MCF 10A (cell line): ENCODE measurements around the gene TWIST2. TPM values are rescaled to one million over a fixed set of nuclear protein-coding genes. Genes with fewer than 3 reads are reported as not detected.

Source experiments
- BruUV-seq: library from RNA; stranded (reverse); fragments of 400-500 nt; replicated peaks from 2 replicates; lab custom pipeline; 2021; lab: Mats Ljungman, UMichigan
- CTCF ChIA-PET: fragments of 300-600 bp; sonication (Branson Sonifier 250); formaldehyde crosslinking; extraction: SDS; loops from one replicate; lab custom pipeline; 2021; ENCODE audit warnings: antibody characterized with exemption, inconsistent platforms; lab: Yijun Ruan, JAX
- POLR2A ChIA-PET: fragments of 300-600, 350-650 bp; sonication (Branson Sonifier 250); formaldehyde crosslinking; extraction: SDS; loops from one replicate; lab custom pipeline; 2020; ENCODE audit warnings: antibody characterized with exemption, inconsistent platforms; lab: Yijun Ruan, JAX
- DNase-seq: peaks from one replicate; pipeline ENCODE4 v3.0.0-alpha.2; 2018; ENCODE audit not compliant: unreplicated experiment
- H3K27ac Mint-ChIP-seq: one replicate; pipeline ENCODE4 v1.8.0; 2022; ENCODE audit warnings: mild to moderate bottlenecking, low read depth, mixed read lengths; ENCODE audit not compliant: unreplicated experiment
- H3K27me3 Mint-ChIP-seq: one replicate; pipeline ENCODE4 v1.8.0; 2022; ENCODE audit warnings: mixed read lengths; ENCODE audit not compliant: insufficient read depth, unreplicated experiment
- H3K36me3 Mint-ChIP-seq: one replicate; pipeline ENCODE4 v1.8.0; 2022; ENCODE audit warnings: mild to moderate bottlenecking, moderate library complexity, mixed read lengths; ENCODE audit not compliant: insufficient read depth, unreplicated experiment
- H3K4me1 Mint-ChIP-seq: one replicate; pipeline ENCODE4 v1.8.0; 2022; ENCODE audit warnings: mixed read lengths; ENCODE audit not compliant: insufficient read depth, unreplicated experiment
- H3K4me3 Mint-ChIP-seq: one replicate; pipeline ENCODE4 v1.8.0; 2022; ENCODE audit warnings: mild to moderate bottlenecking, moderate library complexity, mixed read lengths; ENCODE audit not compliant: unreplicated experiment
- H3K9me3 Mint-ChIP-seq: one replicate; pipeline ENCODE4 v1.8.0; 2022; ENCODE audit warnings: mixed read lengths; ENCODE audit not compliant: unreplicated experiment
- intact Hi-C: fragments of 100-400 bp; cut with micrococcal nuclease; formaldehyde crosslinking; loops from 2 replicates; pipeline ENCODE4 v1.14.1; 2022
- total RNA-seq: library from RNA; stranded (reverse); gene quantifications from 2 replicates; pipeline ENCODE4 v1.2.3, GENCODE V29; 2022
- TF ChIP-seq, protein P1 (sequence below): fragments of 200-600 bp; IDR thresholded peaks from one replicate; pipeline ENCODE4 v1.8.0; 2022; ENCODE audit warnings: antibody characterized with exemption, mild to moderate bottlenecking; ENCODE audit not compliant: unreplicated experiment

TWIST2 gene
- total RNA-seq, 1 experiment from 2014 or later, result 30.2 TPM

- Mint-ChIP-seq H3K27me3 (no peaks in the 10 kb centered on the region), H3K4me3 (no peak overlapping the region), H3K27ac (no peak overlapping the region), H3K36me3 (peaks cover 4% of the 10 kb centered on the region), H3K4me1 (no peaks in the 10 kb centered on the region), H3K9me3 (no peaks in the 10 kb centered on the region)
- TF ChIP-seq, protein P1, sequence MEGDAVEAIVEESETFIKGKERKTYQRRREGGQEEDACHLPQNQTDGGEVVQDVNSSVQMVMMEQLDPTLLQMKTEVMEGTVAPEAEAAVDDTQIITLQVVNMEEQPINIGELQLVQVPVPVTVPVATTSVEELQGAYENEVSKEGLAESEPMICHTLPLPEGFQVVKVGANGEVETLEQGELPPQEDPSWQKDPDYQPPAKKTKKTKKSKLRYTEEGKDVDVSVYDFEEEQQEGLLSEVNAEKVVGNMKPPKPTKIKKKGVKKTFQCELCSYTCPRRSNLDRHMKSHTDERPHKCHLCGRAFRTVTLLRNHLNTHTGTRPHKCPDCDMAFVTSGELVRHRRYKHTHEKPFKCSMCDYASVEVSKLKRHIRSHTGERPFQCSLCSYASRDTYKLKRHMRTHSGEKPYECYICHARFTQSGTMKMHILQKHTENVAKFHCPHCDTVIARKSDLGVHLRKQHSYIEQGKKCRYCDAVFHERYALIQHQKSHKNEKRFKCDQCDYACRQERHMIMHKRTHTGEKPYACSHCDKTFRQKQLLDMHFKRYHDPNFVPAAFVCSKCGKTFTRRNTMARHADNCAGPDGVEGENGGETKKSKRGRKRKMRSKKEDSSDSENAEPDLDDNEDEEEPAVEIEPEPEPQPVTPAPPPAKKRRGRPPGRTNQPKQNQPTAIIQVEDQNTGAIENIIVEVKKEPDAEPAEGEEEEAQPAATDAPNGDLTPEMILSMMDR, result no peak
- no TSS peak for BruUV-seq
- CTCF ChIA-PET, result no interaction called here
- intact Hi-C loops, result no loop called here
- POLR2A ChIA-PET, result interaction anchor here (0.7 kb wide), 1 partner anchor 10 kb away, joined by 3 read pairs; no protein-coding TSS in a partner anchor
- no peak for DNase-seq
Measured at GRCh38 chr2:238927746-238928519, 80.0 kb downstream of the TWIST2 start.

DNA sequence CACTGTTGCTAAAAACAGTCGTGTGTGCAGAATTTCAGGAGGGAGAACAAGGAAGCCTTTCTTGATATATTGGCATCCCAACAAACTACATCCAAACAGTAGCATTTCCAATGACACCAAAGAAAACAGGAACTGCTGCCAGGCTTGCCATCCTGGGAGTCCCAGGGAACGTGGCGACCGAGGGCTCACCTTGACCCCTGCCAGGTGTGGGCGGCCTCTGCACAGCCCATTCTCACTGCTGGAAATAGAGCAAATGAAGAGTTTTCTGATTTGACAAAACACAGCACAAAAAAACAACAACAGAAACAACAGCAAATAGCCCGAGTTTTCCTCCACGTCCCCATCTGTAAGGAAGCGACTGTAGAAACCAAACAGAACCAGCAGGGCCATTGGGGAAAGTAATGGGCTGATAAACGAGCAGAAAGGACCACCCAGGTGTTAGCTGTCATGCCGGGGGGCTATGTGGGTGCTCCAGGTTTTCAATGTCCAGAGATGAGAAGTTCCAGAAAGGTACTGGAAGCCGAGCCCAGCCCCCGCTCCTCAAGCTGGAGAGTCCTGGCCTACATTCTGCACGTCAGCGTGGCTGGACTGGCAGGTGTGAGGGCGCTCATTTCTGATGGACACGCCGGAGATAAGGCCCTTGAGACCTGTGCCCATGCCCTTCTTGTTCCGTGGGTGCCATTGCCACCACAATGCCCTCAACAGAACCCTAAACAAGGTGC, 80.8 kb downstream of the TWIST2 start:
- TF ChIP-seq, protein P1, result no peak
- Mint-ChIP-seq H3K4me1 (no peaks in the 10 kb centered on the region), H3K4me3 (no peak overlapping the region), H3K27me3 (no peaks in the 10 kb centered on the region), H3K36me3 (no peaks in the 10 kb centered on the region), H3K9me3 (peaks cover under 1% of the 10 kb centered on the region), H3K27ac (no peak overlapping the region)
- no TSS peak for BruUV-seq
- DNase-seq, result no peak
- ChIA-PET POLR2A (interaction anchor here (0.7 kb wide), 1 partner anchor 11 kb away, joined by 3 read pairs; no protein-coding TSS in a partner anchor), CTCF (no interaction called here)
- intact Hi-C loops, result no loop called here

- intact Hi-C loops, result no loop called here
- TF ChIP-seq, protein P1, result no peak
- Mint-ChIP-seq H3K27ac (no peak overlapping the region), H3K4me3 (no peak overlapping the region), H3K36me3 (no peaks in the 10 kb centered on the region), H3K9me3 (peaks cover 8% of the 10 kb centered on the region), H3K4me1 (no peaks in the 10 kb centered on the region), H3K27me3 (no peaks in the 10 kb centered on the region)
- DNase-seq, result no peak
- no TSS peak for BruUV-seq
- CTCF ChIA-PET, result interaction anchor here (0.7 kb wide), 2 partner anchors 78 to 167 kb away, joined by 4 read pairs; no protein-coding TSS in a partner anchor
- POLR2A ChIA-PET, result no interaction called here
Measured at GRCh38 chr2:238929242-238930081, 81.6 kb downstream of the TWIST2 start.
